Activated CD4-positive, CD25-positive, alpha-beta regulatory T cell treated with anti-CD3 and anti-CD28 coated beads, Interleukin-2, amount 50 U/mL, for 16 hours (primary cell): Measurements from ENCODE around the gene PSMD1.

Experiments
- DNase-seq: peaks from one replicate; pipeline ENCODE4 v3.0.0-alpha.2; 2020; ENCODE audit warnings: low read depth, low spot score

PSMD1 gene

DNA sequence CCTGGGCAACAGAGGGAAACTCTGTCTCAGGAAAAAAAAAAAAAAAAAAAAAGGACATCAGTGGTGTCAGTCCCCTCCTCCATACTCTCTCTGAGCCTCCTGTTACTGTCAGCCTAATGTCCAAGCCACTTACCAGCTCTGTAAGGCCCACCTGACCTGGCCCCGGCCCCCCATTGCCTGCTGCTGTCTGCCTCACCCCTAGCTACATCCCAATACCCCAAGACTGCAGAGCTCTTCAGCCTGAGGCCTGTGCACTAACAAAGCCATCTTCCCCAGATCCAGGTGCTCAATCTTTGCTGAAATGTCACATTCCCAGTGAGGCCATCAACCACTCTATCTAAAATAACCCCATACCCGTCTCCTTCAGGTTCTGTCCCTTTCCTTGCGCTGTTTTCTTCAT lies 147.5 kb downstream of the PSMD1 start:
- no peak for DNase-seq

DNA sequence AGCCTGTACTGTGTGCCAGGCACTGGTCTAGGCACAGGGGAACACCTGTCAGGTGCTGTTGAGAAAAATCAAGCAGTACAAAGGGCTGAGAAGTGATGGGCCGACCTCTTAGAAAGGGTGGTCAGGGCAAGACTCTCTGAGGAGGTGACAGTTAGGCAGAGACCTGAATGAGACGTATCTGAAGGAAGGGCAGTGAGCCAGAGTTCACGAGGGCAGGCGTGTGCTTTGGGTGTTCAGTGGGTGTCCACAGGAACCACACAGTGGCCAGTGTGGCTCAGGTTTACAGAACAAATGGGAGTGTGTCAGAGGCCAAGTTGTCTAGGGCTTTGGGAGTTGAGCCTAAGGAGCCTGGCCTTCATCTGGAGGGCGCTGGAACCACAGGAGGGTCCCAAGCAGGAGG lies 147.9 kb downstream of the PSMD1 start:
- DNase-seq, result no peak

DNA sequence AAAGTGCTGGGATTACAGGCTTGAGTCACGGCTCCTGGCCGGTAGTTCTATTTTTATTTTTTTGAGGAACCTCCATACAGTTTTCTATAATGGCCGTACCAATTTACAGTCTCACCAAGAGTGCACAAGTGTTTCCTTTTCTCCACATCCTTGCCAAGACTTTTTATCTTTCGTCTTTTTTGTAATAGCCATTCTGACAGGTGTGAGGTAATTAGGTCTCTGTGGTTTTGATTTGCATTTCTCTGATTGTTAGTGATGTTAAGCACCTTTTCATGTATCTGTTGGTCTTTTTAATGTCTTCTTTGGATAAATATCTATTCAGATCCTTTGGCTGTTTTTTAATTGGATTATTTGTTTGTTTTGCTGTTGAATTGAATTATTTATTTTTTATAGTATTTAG lies 151.1 kb downstream of the PSMD1 start:
- no peak for DNase-seq

DNA sequence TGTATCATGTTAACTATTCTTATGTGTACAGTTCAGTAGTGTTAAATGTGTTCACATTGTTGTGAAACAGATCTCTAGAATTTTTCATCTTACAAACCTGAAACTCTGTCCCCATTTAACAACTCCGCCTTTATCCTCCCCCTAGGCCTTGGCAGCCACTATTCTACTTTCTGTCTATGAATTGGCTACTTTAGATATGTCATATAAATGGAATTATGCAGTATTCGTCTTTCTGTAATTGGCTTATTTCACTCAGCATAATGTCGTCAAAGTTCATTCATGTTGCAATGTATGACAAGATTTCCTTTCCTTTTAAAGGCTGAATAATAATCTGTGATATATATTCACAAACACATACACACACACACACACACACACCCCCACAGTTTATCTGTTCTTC lies 154.1 kb downstream of the PSMD1 start:
- DNase-seq, result no peak

DNA sequence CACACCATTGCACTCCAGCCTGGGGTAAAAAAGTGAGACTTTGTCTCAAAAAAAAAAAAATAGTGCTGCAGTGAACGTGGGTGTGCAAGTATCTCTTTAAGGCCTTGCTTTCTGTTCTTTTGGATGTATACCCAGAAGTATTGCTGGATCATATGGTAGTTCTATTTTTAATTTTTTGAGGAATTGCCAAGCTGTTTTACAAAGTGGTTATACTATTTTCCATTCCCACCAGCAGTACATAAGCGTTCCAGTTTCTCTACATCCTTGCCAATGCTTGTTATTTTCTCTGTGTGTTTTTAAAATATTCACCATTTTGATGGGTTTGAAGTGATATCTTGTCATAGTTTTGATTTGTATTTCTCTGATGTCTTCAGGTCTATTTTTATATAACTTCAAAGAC lies 154.8 kb downstream of the PSMD1 start:
- DNase-seq, result no peak

DNA sequence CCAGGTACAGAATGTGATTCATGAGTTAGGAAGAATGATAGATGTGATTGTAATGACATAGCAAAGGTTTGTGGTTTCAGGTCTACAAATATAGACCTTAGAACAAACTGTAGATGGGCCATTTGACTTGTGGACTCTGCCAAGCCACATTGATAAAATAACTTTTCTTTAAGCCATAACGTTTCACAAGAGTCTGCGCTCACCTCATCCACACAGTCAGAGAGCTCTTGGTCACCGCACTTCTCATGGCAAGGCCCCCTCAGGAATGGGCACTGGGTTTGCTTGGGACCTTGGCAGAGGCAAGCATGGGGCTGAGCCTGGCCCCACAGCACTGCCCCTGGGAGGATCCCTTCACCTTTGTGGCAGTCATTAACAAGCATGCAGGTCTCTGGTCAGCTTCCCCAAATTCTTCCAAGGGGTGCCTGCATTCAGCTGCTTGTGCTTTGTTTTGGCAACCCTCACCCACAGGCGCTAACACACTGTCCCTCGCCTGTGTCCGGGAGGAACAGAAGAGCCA lies 155.7 kb downstream of the PSMD1 start:
- no peak for DNase-seq

DNA sequence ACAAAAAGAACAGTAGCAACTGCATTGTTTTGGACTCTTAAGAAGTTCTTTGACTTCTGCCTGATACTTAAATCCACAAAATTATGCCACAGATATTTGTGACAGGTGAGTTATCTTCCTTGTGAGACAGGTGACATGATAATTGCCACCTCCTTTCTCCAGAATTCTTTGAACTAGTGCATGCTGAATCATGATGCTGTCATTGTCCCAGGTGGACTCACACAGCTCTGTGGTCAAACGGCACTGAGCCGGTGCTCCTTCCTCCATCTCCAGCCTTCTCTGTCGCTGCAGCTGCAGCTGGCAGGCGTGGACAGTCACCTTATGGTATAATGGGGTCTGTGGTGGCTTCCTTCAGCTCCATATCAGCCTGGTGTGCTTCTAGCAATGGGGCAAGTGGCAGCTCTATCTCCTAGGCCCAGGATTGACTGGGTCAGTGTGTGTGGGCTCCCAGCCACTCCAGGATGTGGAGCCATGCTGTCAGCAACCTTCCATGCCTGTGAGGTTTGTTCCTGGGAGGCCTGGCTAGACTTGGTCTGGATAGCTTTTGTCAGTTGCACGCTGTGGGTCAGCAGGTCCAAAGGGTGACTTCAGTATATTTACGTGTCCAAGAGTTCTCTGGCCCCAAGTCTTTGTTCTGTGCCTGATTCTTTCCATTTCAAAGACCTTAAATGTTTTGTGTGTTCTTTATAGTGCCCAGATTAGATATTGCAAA lies 157.4 kb downstream of the PSMD1 start:
- DNase-seq, result no peak

DNA sequence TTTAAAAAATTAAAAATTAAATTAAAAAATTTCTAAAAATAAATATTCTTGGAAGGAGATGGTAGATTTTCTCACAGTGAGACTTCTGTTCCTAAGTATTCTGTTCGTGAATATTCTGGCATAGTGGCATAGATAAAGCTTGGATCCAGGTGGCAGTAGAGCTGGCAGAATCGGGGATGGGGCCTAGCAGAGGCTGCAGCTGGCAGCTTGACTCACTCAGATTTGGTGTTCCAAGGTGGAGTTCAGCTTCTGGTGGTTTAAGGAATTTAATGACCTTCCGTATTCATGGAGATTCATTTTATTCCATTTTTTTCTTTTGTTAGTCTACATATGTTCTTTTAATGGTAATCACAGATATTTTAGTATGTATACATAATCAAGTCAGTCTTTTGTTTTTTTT lies 161.7 kb downstream of the PSMD1 start:
- DNase-seq, result no peak

DNA sequence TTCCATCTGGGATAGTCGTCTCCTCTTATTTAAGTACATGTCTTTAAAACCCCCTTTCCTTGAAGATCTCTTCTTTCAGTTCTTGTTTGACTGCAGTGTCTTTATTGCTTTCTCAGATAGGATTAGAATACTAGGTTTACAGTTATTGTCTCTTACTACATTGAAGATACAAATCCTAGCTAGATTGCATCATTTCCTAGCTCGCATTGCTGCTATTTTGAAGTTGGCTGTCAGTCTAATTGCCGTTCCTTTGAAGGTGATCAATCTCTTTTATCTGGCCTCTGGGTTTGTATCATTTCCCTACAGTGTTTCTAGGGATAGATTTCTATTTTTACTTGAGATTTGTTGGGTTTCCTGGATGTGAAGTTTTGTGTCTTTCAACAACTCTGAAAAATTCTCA lies 162.6 kb downstream of the PSMD1 start:
- DNase-seq, result no peak

DNA sequence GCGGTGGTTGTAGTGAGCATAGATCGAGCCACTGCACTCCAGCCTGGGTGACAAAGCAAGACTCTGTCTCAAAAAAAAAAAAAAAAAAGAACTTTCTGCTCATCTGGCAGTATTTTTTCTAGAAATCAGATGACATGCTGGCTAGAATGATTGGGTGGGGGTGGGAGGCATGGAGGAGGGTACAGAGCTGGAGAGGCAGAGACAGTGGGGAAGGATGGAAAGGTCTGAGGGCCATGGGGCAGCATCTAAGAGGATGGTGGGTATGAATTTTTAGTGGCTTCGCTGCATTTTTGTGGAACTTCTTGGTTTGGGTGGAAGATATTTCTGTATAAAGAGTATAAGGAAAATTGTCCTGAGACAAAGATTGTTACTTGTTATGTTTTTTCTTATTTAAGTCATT lies 165.1 kb downstream of the PSMD1 start:
- DNase-seq, result no peak
